Keratinocyte (primary cell): Measurements from ENCODE around the gene CLCN4.
A peak's percentile ranks its signal among the peaks of the same experiment; 100 is the strongest.

Experiments used
- EZH2 ChIP-seq: IDR thresholded peaks from one replicate; pipeline ENCODE4 v1.6.1; 2012; ENCODE audit warnings: inconsistent platforms, mild to moderate bottlenecking, low read length, moderate library complexity
- TF ChIP-seq, protein P1 (sequence below), 3 experiments: IDR thresholded peaks in 1 of 3; conservative IDR thresholded peaks in 1 of 3; optimal IDR thresholded peaks in 1 of 3; 2 replicates in 2 of 3; 3 replicates in 1 of 3; pipeline versions ENCODE3 to v1.5.1; 2011; ENCODE audit warnings: low read length in 3 of 3, mild to moderate bottlenecking in 3 of 3, moderate library complexity in 2 of 3, control low read depth in 1 of 3, inconsistent platforms in 1 of 3; ENCODE audit not compliant: insufficient read depth in 2 of 3; ENCODE audit errors: extremely low read depth in 1 of 3

DNA sequence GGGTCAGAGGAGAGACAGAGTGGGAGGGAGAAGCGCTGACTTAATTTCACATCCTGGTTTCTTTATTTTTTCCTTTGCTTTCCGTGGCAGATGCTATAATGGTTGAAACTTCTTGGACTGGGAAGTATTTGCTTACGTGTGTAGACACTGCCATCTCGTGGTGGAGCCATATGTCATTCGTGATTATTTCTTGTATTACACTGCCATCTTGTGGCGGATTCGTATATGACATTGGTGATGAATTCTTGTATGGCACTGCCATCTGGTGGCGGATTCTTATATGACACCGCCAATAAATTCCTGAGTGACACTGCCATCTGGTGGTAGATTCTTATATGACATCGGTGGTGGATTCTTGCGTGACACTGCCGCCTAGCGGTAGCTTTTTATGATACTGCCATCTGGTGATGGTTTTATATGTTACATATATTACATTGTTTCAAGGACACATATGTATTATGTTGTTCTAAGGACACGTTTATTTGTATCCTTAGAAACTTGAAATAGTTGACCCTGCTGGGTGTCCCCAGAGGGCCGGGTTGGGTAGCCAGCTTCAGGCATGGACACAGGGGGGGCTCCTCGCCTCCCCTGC is 37.3 kb upstream of the CLCN4 start:
- TF ChIP-seq EZH2, result no peak
- TF ChIP-seq, protein P1, sequence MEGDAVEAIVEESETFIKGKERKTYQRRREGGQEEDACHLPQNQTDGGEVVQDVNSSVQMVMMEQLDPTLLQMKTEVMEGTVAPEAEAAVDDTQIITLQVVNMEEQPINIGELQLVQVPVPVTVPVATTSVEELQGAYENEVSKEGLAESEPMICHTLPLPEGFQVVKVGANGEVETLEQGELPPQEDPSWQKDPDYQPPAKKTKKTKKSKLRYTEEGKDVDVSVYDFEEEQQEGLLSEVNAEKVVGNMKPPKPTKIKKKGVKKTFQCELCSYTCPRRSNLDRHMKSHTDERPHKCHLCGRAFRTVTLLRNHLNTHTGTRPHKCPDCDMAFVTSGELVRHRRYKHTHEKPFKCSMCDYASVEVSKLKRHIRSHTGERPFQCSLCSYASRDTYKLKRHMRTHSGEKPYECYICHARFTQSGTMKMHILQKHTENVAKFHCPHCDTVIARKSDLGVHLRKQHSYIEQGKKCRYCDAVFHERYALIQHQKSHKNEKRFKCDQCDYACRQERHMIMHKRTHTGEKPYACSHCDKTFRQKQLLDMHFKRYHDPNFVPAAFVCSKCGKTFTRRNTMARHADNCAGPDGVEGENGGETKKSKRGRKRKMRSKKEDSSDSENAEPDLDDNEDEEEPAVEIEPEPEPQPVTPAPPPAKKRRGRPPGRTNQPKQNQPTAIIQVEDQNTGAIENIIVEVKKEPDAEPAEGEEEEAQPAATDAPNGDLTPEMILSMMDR (optimal IDR thresholded peaks at IDR 0.05 in 1 of 3, IDR thresholded peaks at IDR 0.05 in 1 of 3, conservative IDR thresholded peaks at IDR 0.05 in 1 of 3; ENCODE audit: extremely low read depth in 1 of 3, insufficient read depth in 2 of 3, low read length in 3 of 3), result peak; percentile 96 to 100 (median 96)
